GM18867 (cell line): ENCODE results near the gene TLR9.

Experiments used
- ATAC-seq: cut with Tn5 transposase; IDR thresholded peaks from one replicate; pipeline ENCODE4 v1.9.1; 2021; ENCODE audit warnings: mild to moderate bottlenecking, moderate library complexity; ENCODE audit not compliant: unreplicated experiment

The TLR9 gene

DNA sequence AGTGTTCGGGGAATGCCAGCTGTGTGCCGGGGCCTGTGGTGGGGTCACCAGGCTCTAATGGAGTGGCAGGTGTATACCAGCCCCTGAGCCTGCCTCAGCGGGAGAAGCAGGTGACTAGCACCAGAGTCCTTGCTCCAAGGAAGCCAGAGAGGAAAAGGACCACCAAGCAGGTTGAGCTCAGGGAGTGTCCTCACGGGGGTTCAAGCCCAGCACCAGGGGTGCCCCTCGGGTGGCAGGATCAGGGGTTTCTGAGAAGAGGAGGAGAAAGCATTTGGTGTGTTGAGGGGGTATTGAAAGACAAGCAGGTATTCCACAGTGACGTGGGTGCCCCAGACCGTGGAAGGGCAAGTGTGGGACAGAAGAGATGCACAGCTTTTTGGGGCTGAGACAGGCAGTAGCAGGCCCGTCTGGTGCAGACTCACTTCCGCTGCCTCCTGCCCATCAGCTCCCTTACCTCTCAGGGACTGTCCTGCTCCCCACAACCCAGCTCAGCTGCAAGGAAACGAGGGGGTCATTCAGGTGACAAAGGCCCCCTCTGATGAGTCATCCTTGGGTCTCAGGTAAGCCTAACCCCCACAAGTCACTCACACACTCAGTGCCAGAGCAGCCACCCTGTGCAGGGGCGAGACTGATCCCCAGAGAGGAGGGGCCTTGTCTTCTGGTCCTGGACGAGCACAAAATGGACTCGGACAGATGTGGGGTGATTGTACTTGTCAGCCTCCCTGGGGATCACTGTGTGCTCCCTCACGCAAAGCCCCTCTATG, 49.8 kb downstream of the TLR9 start:
- ATAC-seq: no peak

DNA sequence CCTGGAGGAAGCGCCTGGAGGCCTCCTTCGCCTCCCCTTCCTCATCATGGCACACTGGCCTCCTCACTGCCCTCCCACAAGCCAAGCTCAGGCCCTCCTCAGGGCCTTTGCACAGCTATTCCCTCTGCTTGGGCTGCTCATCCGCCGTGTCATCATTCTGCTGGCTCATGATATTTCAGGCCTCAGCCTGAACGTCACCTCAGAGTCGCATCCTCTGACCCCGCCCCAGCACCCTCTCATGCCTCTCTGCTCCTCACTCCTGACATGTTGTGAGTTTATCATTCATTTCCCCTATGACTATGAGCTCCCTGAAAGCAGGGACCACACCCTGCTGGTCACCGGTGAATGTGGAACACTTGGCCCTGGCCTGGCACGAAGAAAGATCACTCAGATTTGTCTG, 50.5 kb downstream of the TLR9 start:
- ATAC-seq: no peak

DNA sequence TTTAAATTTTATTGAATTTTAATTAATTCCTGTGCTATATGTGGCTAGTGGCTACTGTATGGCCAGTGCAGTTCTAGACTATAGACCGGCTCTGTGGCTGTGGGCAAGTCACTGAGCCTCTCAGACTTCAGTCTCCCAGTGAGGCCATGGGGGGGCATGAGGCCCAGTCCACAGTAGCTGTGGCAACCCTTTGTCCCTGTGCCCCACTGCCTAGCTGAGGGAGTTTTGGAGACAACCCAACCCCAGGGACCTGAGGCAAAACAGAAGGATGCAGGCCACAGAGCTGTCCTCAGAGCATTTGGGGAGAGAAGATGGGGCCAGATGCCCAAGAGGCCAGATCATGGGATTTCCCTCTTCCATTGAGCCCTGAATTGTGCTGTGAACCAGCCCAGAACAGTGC, 52.3 kb downstream of the TLR9 start:
- no peak for ATAC-seq

DNA sequence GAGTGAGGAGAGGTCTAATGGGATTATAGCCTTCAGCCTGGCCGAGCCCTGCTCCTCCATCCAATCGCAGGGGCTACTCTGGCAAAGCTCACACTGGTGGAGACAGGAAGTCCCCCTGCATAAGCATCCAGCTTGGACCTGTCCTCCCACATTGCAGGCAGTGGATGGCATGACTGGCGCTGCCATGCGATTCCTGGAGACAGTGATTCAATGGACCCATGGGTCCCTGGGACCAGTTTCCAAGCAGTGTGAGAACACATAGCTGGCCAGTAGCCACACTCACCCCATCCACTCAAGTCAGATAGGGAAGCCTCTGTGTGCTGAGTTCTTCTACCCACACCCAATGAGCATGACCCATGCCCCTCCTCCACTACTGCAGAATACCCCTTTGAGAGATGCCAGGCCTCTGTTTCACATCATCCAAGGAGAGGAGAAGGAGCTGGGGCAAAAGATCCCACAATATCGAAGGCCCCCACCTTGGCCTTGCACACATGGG, 53.1 kb downstream of the TLR9 start:
- no peak for ATAC-seq

DNA sequence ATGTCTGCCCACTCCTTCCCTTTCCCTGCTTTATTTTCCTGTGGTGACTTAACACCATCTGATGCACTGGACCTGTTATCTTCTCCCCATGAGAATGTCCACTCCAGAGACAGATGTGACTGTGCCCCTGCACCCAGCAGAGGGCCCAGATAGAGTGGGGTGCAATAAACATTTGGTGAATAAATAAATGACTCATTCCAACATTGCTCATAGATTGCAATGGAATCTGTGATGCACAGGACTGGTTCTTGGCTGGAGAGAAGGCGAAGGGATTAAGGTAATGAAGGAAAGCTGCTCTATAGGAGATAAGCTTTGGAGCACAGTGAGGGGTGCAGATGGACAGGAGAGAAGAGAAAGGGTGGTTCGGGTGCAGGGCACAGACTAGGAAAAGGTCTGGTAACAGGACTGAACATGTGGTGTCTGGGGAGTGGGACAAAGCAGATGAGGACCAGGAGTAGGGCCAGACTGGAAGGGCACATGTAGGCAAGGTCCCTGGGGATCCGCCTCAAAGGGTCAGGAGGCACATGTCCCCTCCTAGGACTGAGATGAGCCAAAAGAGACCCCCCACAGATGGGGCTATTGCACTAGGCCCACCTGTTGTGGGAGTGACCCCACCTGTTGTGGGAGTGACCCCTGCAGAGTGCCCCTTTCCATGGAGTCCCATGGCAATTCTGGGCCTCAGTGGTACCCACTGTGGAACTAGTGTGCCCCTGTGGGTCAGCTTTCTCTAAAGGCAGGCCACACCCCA, 53.8 kb downstream of the TLR9 start:
- ATAC-seq: no peak
